GM23338 (cell line): Measurements from ENCODE around the gene SNX10. TPM values are rescaled to one million over a fixed set of nuclear protein-coding genes. Genes with fewer than 3 reads are reported as not detected.
"Not testable (repeated sequence)": the region's sequence is repeated elsewhere in the genome, so short reads cannot be mapped to it uniquely, and the experiment has no call there.

Experiments
- ATAC-seq: fragments of 200-7000 bp; cut with Tn5 transposase; 3 replicates; pipeline ENCODE4 v1.9.1; 2020
- DNase-seq: peaks from one replicate; pipeline ENCODE4 v3.0.0-alpha.2; 2015; ENCODE audit warnings: low spot score
- H2AFZ ChIP-seq: fragments of 200-600 bp; sonication (generic); 2 replicates; pipeline ENCODE4 v1.8.0; 2016; ENCODE audit warnings: antibody characterized with exemption, mild to moderate bottlenecking, moderate library complexity
- H3F3A ChIP-seq: fragments of 200-600 bp; sonication (generic); replicated peaks from 2 replicates; pipeline ENCODE4 v1.8.0; 2017; ENCODE audit warnings: antibody characterized with exemption, mixed run types, low read depth
- H3K27ac ChIP-seq: fragments of 200-600 bp; sonication (generic); 2 replicates; pipeline ENCODE4 v1.6.1; 2016; ENCODE audit warnings: low read depth
- H3K27me3 ChIP-seq: fragments of 200-600 bp; sonication (generic); 2 replicates; pipeline ENCODE4 v1.8.0; 2016; ENCODE audit warnings: mild to moderate bottlenecking, mixed run types, moderate library complexity; ENCODE audit not compliant: insufficient read depth
- H3K36me3 ChIP-seq: fragments of 200-600 bp; sonication (generic); 2 replicates; pipeline ENCODE4 v1.8.0; 2016; ENCODE audit warnings: mild to moderate bottlenecking; ENCODE audit not compliant: insufficient read depth
- H3K4me1 ChIP-seq: fragments of 200-600 bp; sonication (generic); 2 replicates; pipeline ENCODE4 v1.8.0; 2016; ENCODE audit warnings: mild to moderate bottlenecking, moderate library complexity; ENCODE audit not compliant: insufficient read depth
- H3K4me2 ChIP-seq: fragments of 200-600 bp; sonication (generic); 2 replicates; pipeline ENCODE4 v1.7.1; 2017; ENCODE audit warnings: mixed run types
- H3K4me3 ChIP-seq: fragments of 200-600 bp; sonication (generic); 2 replicates; pipeline ENCODE4 v1.6.1; 2016; ENCODE audit warnings: mixed run types
- H3K79me2 ChIP-seq: fragments of 200-600 bp; sonication (generic); replicated peaks from 2 replicates; pipeline ENCODE4 v1.8.0; 2017; ENCODE audit warnings: mild to moderate bottlenecking; ENCODE audit not compliant: insufficient read depth
- H3K9me2 ChIP-seq: fragments of 200-600 bp; sonication (generic); 2 replicates; pipeline ENCODE4 v1.8.0; 2017; ENCODE audit not compliant: insufficient read depth
- H4K20me1 ChIP-seq: fragments of 200-600 bp; sonication (generic); replicated peaks from 2 replicates; pipeline ENCODE4 v1.8.0; 2017; ENCODE audit warnings: mild to moderate bottlenecking; ENCODE audit not compliant: insufficient read depth
- H3K27ac Mint-ChIP-seq: 2 replicates; pipeline ENCODE4 v1.8.0; 2020; ENCODE audit warnings: inconsistent platforms, mild to moderate bottlenecking, moderate library complexity, mixed read lengths
- H3K27me3 Mint-ChIP-seq: 3 replicates; pipeline ENCODE4 v1.8.0; 2022; ENCODE audit warnings: low read depth, mild to moderate bottlenecking, moderate library complexity, mixed read lengths, inconsistent platforms; ENCODE audit not compliant: insufficient read depth, poor library complexity
- H3K36me3 Mint-ChIP-seq: 3 replicates; pipeline ENCODE4 v1.8.0; 2021; ENCODE audit warnings: low read depth, mild to moderate bottlenecking, inconsistent platforms, moderate library complexity, mixed read lengths
- H3K4me1 Mint-ChIP-seq: 3 replicates; pipeline ENCODE4 v1.8.0; 2020; ENCODE audit warnings: mild to moderate bottlenecking, inconsistent platforms, mixed read lengths
- H3K4me3 Mint-ChIP-seq: 3 replicates; pipeline ENCODE4 v1.8.0; 2021; ENCODE audit warnings: moderate library complexity, mild to moderate bottlenecking, inconsistent platforms, mixed read lengths
- H3K9me3 Mint-ChIP-seq: 3 replicates; pipeline ENCODE4 v1.8.0; 2020; ENCODE audit warnings: moderate library complexity, mild to moderate bottlenecking, inconsistent platforms, mixed read lengths
- CREB1 ChIP-seq: fragments of 250-450 bp; sonication (Bioruptor Pico); IDR thresholded peaks from 2 replicates; pipeline ENCODE4 v1.5.0; 2020; ENCODE audit warnings: low read depth, mild to moderate bottlenecking, moderate library complexity
- CTCF ChIP-seq, 2 experiments: fragments of 200-600 bp in 1 of 2; sonication (generic) in 1 of 2; conservative IDR thresholded peaks; 2 replicates each; pipeline versions ENCODE4 v1.5.1 to v1.6.1; 2016 to 2017; ENCODE audit warnings: antibody characterized with exemption in 2 of 2, low read depth in 2 of 2, mild to moderate bottlenecking in 2 of 2, moderate library complexity in 1 of 2
- ETS1 ChIP-seq: IDR thresholded peaks from 2 replicates; pipeline ENCODE4 v1.6.1; 2016; ENCODE audit warnings: antibody characterized with exemption
- EZH2 ChIP-seq: fragments of 200-600 bp; sonication (generic); IDR thresholded peaks from one replicate; pipeline ENCODE4 v1.8.0; 2017; ENCODE audit warnings: antibody characterized with exemption, mild to moderate bottlenecking, low read depth; ENCODE audit not compliant: unreplicated experiment
- EZH2phosphoT487 ChIP-seq: fragments of 200-600 bp; sonication (generic); IDR thresholded peaks from one replicate; pipeline ENCODE4 v1.8.1; 2018; ENCODE audit warnings: antibody characterized with exemption; ENCODE audit not compliant: unreplicated experiment
- JUNB ChIP-seq: IDR thresholded peaks from one replicate; pipeline ENCODE4 v1.6.1; 2016; ENCODE audit warnings: antibody characterized with exemption; ENCODE audit not compliant: unreplicated experiment
- NANOG ChIP-seq: IDR thresholded peaks from 2 replicates; pipeline ENCODE4 v1.6.1; 2016; ENCODE audit warnings: antibody characterized with exemption, borderline replicate concordance
- REST ChIP-seq: IDR thresholded peaks from one replicate; pipeline ENCODE4 v1.6.1; 2018; ENCODE audit warnings: antibody characterized with exemption; ENCODE audit not compliant: unreplicated experiment
- STAT1 ChIP-seq: IDR thresholded peaks from one replicate; pipeline ENCODE4 v1.6.1; 2016; ENCODE audit warnings: antibody characterized with exemption; ENCODE audit not compliant: unreplicated experiment
- ZNF114 ChIP-seq: fragments of 250-450 bp; sonication (Bioruptor Pico); IDR thresholded peaks from 2 replicates; pipeline ENCODE4 v1.5.0; 2020; ENCODE audit warnings: mild to moderate bottlenecking, moderate library complexity
- ZNF331 ChIP-seq: fragments of 250-450 bp; sonication (Bioruptor Pico); IDR thresholded peaks from 2 replicates; pipeline ENCODE4 v1.5.0; 2020; ENCODE audit warnings: low read depth, mild to moderate bottlenecking, moderate library complexity
- polyA plus RNA-seq: library from polyadenylated mRNA; unstranded; fragments of >200 nt; fragmentation: Nextera tagmentation; extraction: Ambion mirVana; gene quantifications from 2 replicates; pipeline ENCODE4 v1.2.1, GENCODE V29; 2016
- total RNA-seq: library from RNA; depleted of rRNA; stranded (reverse); fragments of >200 nt; shearing (Covaris generic); gene quantifications from 2 replicates; pipeline ENCODE4 v1.2.3, GENCODE V29; 2014

SNX10 gene
- total and polyA plus RNA-seq, 2 experiments from 2014 or later, result 15.8 to 17.8 TPM

GRCh38 chr7:26286157-26286556 is 5.5 kb upstream of the SNX10 start (continued):
- TF ChIP-seq CTCF (conservative IDR thresholded peaks at IDR 0.05; ENCODE audit: low read depth in 2 of 2), result no peak
- TF ChIP-seq ZNF331 (CRISPR knock-in tag), result no peak

- peaks cover 11% of the 10 kb centered on the region for H3K4me1 Mint-ChIP-seq
- not testable (repeated sequence) for H3K36me3 Mint-ChIP-seq, H3K4me2 ChIP-seq, H3K27ac ChIP-seq, H3K9me2 ChIP-seq, H3K79me2 ChIP-seq, H3K36me3 ChIP-seq, H4K20me1 ChIP-seq, H3K4me3 Mint-ChIP-seq, H3K4me3 ChIP-seq, H3K27me3 ChIP-seq, ATAC-seq, H3K27ac Mint-ChIP-seq, H2AFZ ChIP-seq, H3F3A ChIP-seq, H3K9me3 Mint-ChIP-seq, H3K27me3 Mint-ChIP-seq, DNase-seq
- peaks cover 10% of the 10 kb centered on the region for H3K4me1 ChIP-seq
Observed at GRCh38 chr7:26288126-26288525, 3.5 kb upstream of the SNX10 start.

- no peaks in the 10 kb centered on the region; the same call in 2 of the 3 replicates for H3K9me3 Mint-ChIP-seq
- H3K36me3 Mint-ChIP-seq, result no peaks in the 10 kb centered on the region
- ATAC-seq (no peak), DNase-seq (no peak)
- H3K4me3 Mint-ChIP-seq, result peak overlapping the region; percentile 86
- Histone ChIP-seq H3K79me2 (no peaks in the 10 kb centered on the region), H3F3A (no peaks in the 10 kb centered on the region), H2AFZ (peak overlapping the region; percentile 50; the same call in 1 of the 2 replicates), H3K36me3 (no peaks in the 10 kb centered on the region), H3K27ac (no peak overlapping the region), H3K9me2 (no peaks in the 10 kb centered on the region), H3K4me1 (peaks cover 10% of the 10 kb centered on the region), H3K4me2 (peak overlapping the region; percentile 76), H4K20me1 (no peaks in the 10 kb centered on the region), H3K27me3 (peaks cover 4% of the 10 kb centered on the region; the same call in 1 of the 2 replicates), H3K4me3 (peak overlapping the region; percentile 87)
- H3K27me3 Mint-ChIP-seq, result peaks cover 6% of the 10 kb centered on the region
- peaks cover 11% of the 10 kb centered on the region for H3K4me1 Mint-ChIP-seq
- no peak overlapping the region; the same call in 1 of the 2 replicates for H3K27ac Mint-ChIP-seq
- TF ChIP-seq ZNF114 (no peak), ZNF331 (CRISPR knock-in tag) (no peak), CTCF (conservative IDR thresholded peaks at IDR 0.05; ENCODE audit: low read depth in 2 of 2) (no peak), ETS1 (no peak), EZH2 (no peak), CREB1 (CRISPR knock-in tag) (no peak), NANOG (no peak), STAT1 (no peak), REST (no peak), JUNB (no peak), EZH2phosphoT487 (no peak)
Observed at GRCh38 chr7:26291251-26291650, 411 bp upstream of the SNX10 start.
